ENCODE data around the gene ARRDC5.
"Not testable (repeated sequence)": the region's sequence is repeated elsewhere in the genome, so short reads cannot be mapped to it uniquely, and the experiment has no call there.

ARRDC5 gene

DNA sequence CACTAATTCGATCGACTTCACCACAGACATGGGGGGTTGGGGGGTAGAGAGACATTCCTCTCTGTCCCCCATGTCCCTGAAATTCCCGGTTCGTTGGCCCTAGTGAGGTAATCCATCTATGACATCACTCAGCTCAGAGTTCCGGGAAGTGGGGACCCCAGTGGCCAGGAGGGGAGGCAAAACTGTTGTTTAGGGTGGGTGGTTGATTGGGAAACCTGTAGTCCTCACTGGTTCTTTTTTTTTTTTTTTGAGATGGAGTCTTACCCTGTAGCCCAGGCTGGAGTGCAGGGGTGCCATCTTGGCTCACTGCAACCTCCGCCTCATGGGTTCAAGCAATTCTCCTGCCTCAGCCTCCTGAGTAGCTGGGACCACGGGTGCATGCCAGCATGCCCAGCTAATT lies at the start of gene ARRDC5:
Gene ARRDC5, minus strand, starts transcription at position 101 of the 400 bp plus-strand sequence. Its CDS starts 71 bp downstream, at position 30.
- no peak for DNase-seq

DNA sequence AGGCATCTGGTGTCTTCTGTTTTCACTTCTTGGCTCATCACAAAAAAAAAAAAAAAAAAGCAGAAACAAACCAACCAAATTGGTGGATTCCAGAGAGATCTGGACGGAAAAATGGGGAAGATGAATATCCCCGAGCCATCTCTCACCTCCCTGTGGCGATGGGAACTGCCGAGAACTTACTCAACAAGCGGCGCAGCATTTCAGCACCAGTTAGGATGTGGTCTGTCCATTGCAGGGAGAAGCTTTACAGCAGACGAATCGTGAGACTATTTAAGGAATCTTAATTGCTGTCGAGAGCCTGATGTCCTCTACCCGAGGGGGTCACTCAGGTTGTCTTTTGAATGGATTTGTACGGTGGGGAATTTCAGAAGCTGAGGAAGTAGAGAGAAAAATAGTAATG lies 49.0 kb upstream of the ARRDC5 start:
- DNase-seq, result no peak

DNA sequence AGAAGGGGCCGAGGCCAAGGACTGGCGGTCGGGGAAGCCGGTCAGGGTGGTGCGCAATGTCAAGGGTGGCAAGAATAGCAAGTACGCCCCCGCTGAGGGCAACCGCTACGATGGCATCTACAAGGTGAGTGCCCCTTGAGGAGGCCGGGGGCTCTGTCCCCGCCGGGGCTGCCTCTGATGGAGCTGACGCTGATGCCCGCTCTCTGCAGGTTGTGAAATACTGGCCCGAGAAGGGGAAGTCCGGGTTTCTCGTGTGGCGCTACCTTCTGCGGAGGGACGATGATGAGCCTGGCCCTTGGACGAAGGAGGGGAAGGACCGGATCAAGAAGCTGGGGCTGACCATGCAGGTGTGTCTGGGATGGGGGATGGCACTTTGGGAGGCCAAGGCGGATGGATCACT lies 48.0 kb upstream of the ARRDC5 start:
- DNase-seq, result not testable (repeated sequence)

DNA sequence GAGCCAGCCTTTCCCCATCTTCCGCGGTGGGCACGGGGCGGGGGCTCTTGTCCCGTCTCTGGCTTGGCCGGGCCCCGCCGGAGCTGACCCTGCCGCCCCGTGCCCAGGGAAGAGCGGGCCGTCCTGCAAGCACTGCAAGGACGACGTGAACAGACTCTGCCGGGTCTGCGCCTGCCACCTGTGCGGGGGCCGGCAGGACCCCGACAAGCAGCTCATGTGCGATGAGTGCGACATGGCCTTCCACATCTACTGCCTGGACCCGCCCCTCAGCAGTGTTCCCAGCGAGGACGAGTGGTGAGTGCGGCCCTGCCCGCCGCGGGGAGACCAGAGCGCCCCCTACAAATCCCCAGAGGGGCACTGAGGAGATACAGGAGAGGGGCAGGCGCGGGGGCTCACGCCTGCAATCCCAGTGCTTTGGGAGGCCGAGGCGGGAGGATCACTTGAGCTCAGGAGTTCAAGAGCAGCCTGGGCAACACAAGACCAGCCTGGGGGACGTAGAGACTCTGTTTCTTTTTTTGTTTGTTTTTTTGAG lies 39.0 kb upstream of the ARRDC5 start:
- DNase-seq, result not testable (repeated sequence)

DNA sequence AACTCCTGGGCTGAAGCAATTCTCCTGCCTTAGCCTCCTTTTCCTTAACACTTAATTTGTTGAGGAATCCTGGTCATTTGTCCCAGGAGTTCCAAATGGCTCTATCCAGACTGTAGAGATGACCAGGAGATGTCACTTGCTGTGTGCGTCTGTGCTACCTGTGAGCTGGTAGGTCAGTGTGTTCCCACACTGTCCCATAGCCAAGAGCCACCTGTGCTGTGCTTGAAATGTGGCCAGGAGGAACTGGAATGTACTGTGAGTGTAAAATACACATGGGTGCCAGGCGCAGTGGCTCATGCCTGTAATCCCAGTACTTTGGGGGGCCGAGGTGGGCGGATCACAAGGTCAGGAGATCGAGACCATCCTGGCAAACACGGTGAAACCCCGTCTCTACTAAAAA lies 36.8 kb upstream of the ARRDC5 start:
- no peak for DNase-seq

DNA sequence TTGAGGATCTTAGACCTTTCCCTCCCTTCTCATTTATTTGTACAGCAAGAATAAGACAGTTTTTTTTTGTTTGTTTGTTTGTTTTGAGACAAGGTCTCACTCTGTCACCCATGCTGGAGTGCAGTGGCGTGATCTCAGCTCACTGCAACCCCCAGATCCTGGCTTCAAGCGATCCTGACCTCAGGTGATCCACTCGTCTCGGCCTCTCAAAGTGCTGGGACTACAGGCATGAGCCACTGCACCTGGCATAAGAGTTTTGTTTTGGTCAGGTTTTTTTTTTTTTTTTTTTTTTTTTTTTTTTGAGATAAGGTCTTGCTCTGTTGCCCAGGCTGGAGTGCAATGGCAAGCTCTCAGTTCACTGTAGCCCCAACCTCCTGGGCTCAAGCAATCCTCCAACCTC lies 35.8 kb upstream of the ARRDC5 start:
- not testable (repeated sequence) for DNase-seq

DNA sequence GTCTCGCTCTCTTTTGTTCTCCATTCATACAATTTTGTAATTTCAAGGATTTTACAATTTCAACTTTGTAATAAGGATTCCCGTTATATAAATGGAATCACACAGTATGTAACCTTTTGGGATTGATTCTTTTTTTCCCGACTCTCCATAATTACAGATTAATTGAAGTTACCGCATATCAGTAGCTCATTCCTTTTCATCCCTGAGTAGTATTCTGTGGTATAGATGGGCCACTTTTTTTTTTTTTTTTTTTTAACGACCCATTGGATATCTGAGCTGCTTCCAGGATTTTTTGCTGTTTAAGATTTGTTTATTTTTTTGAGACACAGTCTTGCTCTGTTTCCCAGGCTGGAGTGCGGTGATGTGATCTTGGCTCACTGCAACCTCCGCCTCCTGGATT lies 34.4 kb upstream of the ARRDC5 start:
- no peak for DNase-seq

DNA sequence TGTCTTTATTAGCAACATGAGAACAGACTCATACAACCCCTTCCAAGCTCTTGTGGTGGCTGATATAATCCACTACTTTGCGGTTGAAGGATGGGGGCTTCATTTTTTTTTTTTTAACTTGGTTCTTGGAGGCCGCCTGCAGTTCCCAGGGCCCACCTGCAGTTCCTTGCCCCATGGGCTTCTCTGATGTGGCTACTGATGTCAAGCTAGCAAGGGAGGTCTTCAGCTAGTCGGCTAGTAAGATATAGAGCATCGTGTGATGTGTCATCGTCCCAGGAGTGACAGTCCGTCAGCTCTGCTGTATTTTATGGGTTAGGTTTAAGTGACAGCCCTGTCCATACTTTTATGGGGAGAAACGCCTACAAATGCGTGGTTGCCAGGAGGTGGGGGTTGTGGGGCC lies 32.7 kb upstream of the ARRDC5 start:
- no peak for DNase-seq

DNA sequence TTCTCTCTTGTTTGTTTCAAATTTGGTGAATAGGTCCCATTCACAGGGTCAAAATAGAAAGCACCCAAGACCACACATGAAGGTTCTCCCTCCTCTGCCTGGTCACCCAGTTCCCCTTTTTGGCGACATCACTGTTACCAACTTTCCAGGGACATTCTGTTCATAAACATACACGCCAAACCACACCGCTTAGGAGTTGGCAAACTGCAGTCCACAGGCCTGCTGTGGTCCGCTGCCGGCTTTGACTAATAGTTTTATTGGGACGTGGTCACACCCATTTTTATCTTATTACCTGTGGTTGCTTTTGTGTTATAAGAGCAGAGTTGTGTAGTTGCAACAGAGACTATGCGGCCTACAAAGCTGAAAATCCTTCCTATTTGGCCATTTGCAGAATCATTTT lies 30.8 kb upstream of the ARRDC5 start:
- no peak for DNase-seq

DNA sequence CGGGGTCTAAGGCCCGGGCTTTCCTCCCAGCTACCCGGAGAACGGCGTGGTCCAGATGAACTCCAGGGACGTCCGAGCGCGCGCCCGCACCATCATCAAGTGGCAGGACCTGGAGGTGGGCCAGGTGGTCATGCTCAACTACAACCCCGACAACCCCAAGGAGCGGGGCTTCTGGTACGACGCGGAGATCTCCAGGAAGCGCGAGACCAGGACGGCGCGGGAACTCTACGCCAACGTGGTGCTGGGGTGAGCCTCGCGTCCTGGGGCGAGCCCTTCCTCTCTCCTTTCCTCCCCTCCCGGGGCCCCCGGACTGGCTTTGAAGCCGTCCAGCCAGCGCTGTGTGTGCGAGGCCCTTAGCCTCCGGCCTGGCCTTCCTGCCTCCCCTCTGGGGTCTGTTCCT lies 30.0 kb upstream of the ARRDC5 start:
- no peak for DNase-seq

DNA sequence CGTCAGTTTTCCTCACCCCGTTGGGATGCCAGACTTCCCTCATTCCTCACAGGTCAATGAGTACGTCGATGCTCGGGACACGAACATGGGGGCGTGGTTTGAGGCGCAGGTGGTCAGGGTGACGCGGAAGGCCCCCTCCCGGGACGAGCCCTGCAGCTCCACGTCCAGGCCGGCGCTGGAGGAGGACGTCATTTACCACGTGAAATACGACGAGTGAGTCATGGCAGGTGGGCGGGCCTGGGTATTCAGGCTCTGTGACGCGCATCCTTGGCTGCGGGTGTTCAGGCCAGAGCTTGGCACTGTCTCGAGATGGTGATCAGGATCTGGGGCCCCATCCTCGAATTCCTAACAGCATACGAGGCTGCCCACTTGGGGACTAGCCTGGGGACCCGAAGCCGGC lies 28.0 kb upstream of the ARRDC5 start:
- no peak for DNase-seq

DNA sequence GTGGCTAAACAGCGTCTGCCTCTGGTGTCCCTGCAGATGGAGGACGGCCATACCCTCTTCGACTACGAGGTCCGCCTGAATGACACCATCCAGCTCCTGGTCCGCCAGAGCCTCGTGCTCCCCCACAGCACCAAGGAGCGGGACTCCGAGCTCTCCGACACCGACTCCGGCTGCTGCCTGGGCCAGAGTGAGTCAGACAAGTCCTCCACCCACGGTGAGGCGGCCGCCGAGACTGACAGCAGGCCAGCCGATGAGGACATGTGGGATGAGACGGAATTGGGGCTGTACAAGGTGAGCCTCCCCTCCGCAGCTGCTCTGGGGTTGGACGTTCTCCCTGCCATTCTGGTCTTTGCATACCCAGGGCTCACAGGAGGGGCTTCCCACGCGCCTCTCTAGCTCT lies 26.5 kb upstream of the ARRDC5 start:
- no peak for DNase-seq

DNA sequence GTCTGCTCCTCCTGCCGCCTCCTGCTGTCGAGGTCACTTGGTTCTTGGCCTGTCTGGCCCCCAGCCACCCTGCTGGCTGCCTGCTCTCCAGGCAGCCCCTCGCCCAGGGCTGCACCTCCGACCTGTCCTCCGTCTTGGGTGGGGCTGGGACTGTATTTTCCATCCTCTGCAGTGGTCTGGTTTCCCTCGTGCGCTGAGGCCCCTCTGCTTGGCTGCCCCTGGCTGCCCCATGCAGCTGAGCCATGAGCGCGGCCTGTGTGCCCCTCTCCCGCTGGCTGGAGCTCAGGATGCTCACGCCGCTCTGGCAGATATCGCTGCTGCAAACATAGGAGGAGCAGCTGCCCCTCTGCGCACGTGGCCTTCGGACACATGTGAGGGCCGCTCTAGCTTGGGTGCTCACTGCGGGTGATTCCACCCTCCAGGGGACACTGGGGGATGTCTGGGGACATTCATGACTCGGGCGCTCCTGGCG lies 20.6 kb upstream of the ARRDC5 start:
- DNase-seq, result no peak

DNA sequence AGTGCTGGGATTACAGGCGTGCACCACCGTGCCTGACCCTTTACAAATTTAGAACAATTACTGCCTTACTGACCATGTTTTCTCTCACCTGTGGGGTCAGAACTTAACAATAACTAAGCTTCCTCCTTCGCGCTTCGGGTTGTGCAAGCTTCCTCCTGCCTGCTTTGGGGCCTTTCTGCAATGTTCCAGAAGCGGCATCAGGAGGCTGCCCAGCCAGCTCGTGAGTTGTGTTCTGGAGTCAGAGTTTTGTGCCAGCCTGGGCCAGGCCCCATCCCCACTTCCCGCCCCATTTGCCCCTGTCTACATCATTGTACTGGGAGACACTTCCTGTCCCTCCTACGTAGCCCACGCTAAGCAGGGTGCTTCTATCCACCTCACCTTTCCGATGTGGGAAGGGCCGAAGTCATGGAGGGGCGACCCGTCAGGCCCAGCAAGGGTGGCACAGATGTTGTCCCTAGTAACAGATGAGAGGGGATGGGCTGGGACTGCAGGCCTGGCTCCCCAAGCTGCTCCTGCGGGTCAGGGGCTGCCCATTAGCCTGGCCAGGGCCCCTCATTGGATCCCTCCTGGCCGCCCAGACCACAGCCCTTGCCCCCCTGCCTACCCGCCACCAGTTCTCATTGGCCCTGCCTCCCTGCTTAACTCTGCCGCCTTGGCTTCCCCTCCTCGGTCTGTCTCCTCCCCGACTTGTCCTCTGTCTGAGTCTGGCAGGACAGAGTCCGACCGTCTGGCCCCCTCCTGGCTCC lies 20.0 kb upstream of the ARRDC5 start:
- DNase-seq, result no peak

DNA sequence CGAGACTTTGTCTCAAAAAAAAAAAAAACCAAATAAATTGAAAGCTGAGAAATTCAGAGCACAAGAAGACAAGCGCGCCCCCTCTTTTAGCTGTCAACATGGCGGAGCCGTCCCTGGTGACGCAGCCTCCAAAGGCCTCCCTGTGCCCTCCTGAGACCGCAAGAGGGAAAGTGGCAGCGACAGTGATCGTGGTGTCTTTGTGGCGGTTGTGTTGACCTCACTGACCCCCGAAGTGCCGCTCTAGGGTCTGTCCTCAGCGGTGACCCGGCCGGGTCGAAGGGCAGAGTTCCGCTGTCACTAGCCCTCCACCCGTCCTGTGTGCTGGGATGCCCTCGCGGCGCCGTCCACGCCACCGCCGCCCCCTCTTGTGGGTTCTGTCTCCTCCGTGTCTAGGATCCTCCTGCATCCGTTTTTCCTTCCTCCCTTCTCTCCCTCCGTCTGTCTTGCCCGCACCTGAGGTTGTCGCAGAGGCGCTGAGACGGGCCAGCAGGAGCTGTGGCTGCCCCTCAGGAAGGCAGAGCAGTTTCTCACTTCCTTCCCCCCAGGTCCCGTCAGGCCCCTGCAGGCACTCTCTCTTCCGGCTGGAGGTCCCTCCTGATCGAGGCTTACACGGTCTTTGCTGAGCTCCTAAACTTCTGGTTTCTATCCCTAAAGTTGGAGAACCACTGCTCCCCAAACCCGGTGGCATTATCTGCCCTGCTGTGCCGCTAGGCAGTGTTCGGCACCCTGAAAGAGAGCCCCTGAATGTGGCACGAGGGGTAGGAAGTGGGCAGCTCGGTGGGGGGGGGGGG lies 13.8 kb upstream of the ARRDC5 start:
- DNase-seq, result no peak

DNA sequence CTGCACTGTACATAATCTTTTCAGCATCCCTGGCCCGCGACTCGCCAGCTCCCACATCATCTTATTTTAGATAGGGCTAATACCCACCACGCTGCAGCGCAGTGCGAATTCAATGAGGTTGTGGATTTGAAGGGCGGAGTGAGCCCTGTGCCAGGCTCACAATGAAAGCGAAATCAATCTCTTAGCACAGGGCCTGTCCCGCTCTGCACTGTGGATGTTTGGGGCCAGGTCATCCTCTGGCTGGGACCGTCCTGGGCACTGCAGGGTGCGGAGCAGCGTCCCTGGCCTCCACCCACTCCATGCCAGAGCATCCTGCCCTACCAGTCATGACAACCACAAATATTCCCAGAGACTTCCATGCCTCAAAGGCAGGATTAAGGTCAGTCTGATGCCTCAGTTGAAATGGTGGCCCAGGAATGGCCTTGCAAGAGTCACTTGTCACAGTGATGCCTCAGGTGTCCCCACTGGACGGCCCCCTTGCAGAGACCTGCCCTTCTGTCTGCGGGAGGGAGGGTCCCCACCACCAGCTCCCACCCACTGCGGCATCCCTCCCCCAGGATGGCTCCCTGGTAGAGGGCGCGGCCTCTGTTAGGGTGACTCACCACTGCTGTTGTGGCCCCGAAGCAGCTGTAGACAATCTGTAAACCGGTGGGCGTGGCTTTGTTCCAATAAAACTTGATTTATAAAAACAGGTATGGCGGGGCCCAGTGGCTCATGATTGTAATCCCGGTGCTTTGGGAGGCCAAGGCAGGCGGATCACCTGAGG lies 12.2 kb upstream of the ARRDC5 start:
- DNase-seq, result no peak

DNA sequence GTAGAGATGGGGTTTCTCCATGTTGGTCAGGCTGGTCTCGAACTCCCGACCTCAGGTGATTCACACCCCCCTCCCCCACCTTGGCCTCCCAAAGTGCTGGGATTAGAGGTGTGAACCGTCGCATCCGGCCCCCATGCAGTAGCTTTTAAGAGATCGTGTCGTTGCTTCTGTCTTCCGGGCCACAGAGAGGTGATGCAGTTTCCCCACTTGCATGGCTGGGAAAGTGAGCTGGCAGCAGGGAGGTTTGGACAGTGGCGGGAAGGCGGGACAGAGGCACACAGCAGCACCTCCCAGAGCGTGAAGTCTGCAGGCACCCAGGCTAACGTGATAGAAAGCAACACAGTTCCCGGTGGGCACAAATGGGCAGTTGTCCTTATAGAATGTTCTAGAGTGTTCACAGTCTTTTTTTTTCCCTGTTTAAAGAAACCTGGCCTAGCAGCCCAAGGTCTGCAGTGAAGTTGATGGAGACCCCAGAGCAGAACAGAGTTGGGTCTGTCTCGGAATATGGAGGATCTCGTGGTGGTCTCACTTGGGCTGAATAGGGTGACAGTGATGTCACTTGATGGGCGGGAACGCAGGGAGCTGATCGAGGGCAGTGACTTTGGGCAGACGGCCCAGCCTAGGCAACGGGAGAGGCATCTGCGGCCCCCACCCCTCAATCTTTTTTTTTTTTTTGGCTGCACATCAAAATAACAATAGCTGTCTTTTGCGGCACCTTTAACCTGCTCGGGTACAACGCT lies 11.5 kb upstream of the ARRDC5 start:
- no peak for DNase-seq

DNA sequence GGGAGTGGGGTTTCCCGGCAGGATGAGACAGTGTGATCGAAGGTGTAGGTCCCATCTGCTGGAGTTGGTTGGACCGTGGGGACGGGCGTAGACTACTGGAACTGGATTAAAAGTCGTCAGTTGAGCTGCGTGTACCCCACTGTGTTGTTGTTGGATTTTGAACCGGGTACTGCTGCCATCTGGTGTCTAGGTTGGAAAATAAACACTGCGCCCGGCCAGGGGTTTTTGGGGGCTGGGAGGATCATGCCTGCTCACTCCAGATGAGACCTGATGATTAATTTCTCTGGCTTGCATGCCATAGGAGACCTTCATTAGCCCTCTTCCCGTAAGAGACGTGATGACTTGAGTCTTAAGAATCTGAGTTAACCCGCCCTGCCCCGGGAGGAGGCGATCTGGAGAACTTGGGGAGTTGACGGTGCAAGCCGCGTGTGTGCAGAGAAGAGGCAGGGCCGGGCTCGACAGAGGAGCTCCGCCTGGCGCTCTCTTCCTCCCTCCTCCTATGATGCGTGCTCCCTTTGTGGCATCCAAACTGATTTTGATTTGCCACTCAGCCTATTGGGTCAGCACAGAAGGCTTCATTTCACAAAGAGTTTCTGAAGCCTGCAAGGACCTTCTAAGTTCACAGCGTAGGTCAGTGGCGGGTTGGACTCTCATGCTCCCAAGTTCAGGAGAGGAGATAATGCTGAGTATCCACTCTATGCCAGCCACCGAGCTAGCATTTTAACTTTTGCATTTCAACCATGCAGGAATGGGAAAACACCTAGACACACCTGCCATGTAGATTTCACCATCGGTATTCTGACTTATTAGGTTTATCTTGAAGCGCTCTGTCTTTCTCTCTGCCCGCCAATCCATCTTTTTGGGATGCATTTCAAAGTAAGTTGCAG lies 9.3 kb upstream of the ARRDC5 start:
- peak; percentile 56 to 66 for DNase-seq

DNA sequence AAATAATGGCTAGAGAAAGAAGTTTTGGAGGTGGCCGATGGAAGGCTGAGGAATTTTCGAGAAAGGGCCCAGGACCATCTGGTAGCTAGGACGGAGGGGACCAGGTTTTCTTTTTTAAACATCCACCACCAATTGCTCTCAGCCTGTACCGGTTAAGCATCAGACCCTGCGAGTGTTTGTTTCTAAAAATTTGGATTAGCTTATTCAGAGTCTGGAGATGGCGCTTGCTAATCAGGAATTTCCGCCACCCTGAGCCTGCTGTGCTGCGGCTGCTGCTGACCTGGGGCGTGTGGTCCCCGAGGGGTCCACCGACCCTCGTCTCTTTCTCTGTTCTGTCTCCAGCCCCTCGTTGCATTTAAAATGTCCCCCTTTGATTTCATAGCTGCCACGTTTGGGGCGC lies 8.6 kb upstream of the ARRDC5 start:
- peak in 1 of 2 donors; percentile 10 for DNase-seq

DNA sequence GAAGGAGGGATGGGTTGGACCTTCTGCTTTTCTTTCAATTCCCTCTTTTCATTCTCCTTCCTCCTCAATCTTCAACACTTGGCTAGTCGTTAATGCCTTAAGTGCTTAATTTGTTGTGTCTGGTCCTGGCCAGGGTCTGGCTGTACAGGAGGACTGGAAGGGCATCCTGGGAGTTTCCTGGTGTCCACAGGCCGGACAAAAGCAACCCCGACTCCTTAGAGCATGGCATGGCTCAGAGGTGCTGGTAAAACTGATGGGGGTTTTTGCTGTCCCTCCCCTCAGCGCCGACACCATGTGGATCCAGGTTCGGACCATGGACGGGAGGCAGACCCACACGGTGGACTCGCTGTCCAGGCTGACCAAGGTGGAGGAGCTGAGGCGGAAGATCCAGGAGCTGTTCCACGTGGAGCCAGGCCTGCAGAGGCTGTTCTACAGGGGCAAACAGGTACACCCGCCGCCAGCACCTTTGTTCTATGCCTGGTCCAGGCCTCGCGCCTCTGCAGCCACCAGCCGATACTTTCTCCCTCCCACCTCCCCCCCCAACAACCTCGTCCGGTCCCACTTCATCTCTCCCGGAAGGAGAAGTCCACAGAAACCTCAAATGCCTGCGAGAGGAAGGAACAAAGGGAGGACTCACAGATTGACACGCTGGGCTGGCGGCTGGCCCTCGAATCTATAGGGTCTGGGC lies 8.0 kb upstream of the ARRDC5 start:
- DNase-seq, result peak in 1 of 2 donors; percentile 39

All from hippocampal formation (tissue), 2 donors.